SU-DHL-6 (cell line): ENCODE results near the gene CDYL2.

Experiments
- H2AFZ ChIP-seq: fragments of 200-600 bp; sonication (generic); 2 replicates; pipeline ENCODE4 v1.6.1; 2014; ENCODE audit warnings: low read depth, mild to moderate bottlenecking, moderate library complexity, mixed read lengths, antibody characterized with exemption, low read length; ENCODE audit not compliant: severe bottlenecking
- H3F3A ChIP-seq: fragments of 200-600 bp; shearing (Covaris generic); 2 replicates; pipeline ENCODE4 v1.6.0; 2016; ENCODE audit warnings: antibody characterized with exemption, mild to moderate bottlenecking; ENCODE audit not compliant: insufficient read depth
- H3K27ac ChIP-seq: fragments of 200-600 bp; sonication (generic); 2 replicates; pipeline ENCODE4 v1.5.1; 2016; ENCODE audit warnings: low read depth, mild to moderate bottlenecking, low read length, moderate library complexity, mixed read lengths
- H3K27me3 ChIP-seq: fragments of 200-600 bp; sonication (generic), shearing (Covaris generic); 2 replicates; pipeline ENCODE4 v1.6.0; 2014; ENCODE audit warnings: mild to moderate bottlenecking, low read length
- H3K36me3 ChIP-seq: fragments of 200-600 bp; sonication (generic); 2 replicates; pipeline ENCODE4 v1.6.1; 2014; ENCODE audit warnings: mild to moderate bottlenecking, low read length, mixed read lengths
- H3K4me2 ChIP-seq: fragments of 300-600, 200-600 bp; shearing (Covaris generic), sonication (generic); 2 replicates; pipeline ENCODE4 v1.6.0; 2014; ENCODE audit warnings: low read length, low read depth, mild to moderate bottlenecking; ENCODE audit not compliant: poor library complexity, severe bottlenecking
- H3K4me3 ChIP-seq: fragments of 200-600 bp; sonication (generic); 2 replicates; pipeline ENCODE4 v1.5.1; 2014; ENCODE audit warnings: antibody characterized with exemption, low read length, mild to moderate bottlenecking, mixed read lengths; ENCODE audit not compliant: insufficient read depth, poor library complexity, severe bottlenecking
- H3K79me2 ChIP-seq: fragments of 200-600 bp; sonication (generic); 2 replicates; pipeline ENCODE4 v1.6.1; 2014; ENCODE audit warnings: mild to moderate bottlenecking, low read length, moderate library complexity; ENCODE audit not compliant: insufficient read depth
- H3K9ac ChIP-seq: fragments of 200-600 bp; sonication (generic); 2 replicates; pipeline ENCODE4 v1.7.0; 2014; ENCODE audit warnings: mild to moderate bottlenecking, low read length
- H3K9me2 ChIP-seq: fragments of 200-600 bp; sonication (generic); replicated peaks from 2 replicates; pipeline ENCODE4 v1.6.1; 2014; ENCODE audit warnings: low read length; ENCODE audit not compliant: insufficient read depth
- H3K9me3 ChIP-seq: fragments of 200-600 bp; sonication (generic); 2 replicates; pipeline ENCODE4 v1.6.1; 2014; ENCODE audit warnings: low read length, mixed read lengths; ENCODE audit not compliant: insufficient read depth
- H4K20me1 ChIP-seq: fragments of 200-600 bp; sonication (generic); 2 replicates; pipeline ENCODE4 v1.6.1; 2014; ENCODE audit warnings: low read depth, mild to moderate bottlenecking, antibody characterized with exemption, low read length, moderate library complexity, mixed read lengths
- CTCF ChIP-seq: fragments of 200-600 bp; sonication (generic); IDR thresholded peaks from one replicate; pipeline ENCODE4 v1.5.1; 2017; ENCODE audit warnings: antibody characterized with exemption, mild to moderate bottlenecking, low read length, moderate library complexity; ENCODE audit not compliant: insufficient read depth, poor library complexity, severe bottlenecking
- EZH2phosphoT487 ChIP-seq: fragments of 200-600 bp; sonication (generic), shearing (Covaris generic); conservative IDR thresholded peaks from 2 replicates; pipeline ENCODE4 v1.6.1; 2018; ENCODE audit warnings: mild to moderate bottlenecking, antibody characterized with exemption, low read length, moderate library complexity, mixed read lengths

The CDYL2 gene

GRCh38 chr16:80742331-80742730, 62.1 kb downstream of the CDYL2 start:
- H3K79me2 ChIP-seq = no peaks in the 10 kb centered on the region
- no peak overlapping the region for H3K9ac ChIP-seq
- TF ChIP-seq CTCF (no peak), EZH2phosphoT487 (no peak)

GRCh38 chr16:80741724-80742123, 62.7 kb downstream of the CDYL2 start:
- no peak overlapping the region for H2AFZ ChIP-seq
- H3K79me2 ChIP-seq = no peaks in the 10 kb centered on the region
- H4K20me1 ChIP-seq = no peaks in the 10 kb centered on the region
- H3K27me3 ChIP-seq = no peaks in the 10 kb centered on the region
- H3K27ac ChIP-seq = no peak overlapping the region
- no peaks in the 10 kb centered on the region for H3K36me3 ChIP-seq
- H3K9ac ChIP-seq = no peak overlapping the region
- H3K4me2 ChIP-seq = no peak overlapping the region
- no peak overlapping the region for H3K4me3 ChIP-seq
- no peak for TF ChIP-seq CTCF
- no peak for TF ChIP-seq EZH2phosphoT487
- H3K9me3 ChIP-seq = 0 out of 2 replicates have a peak, but pooled peaks cover 3% of the 10 kb centered on the region
- H3K9me2 ChIP-seq = no peaks in the 10 kb centered on the region
- H3F3A ChIP-seq = no peaks in the 10 kb centered on the region

More at GRCh38 chr16:80742331-80742730, 62.1 kb downstream of the CDYL2 start:
- Histone ChIP-seq H3K36me3 (no peaks in the 10 kb centered on the region), H3K27me3 (no peaks in the 10 kb centered on the region), H3F3A (no peaks in the 10 kb centered on the region), H3K4me2 (no peak overlapping the region), H3K9me2 (no peaks in the 10 kb centered on the region), H3K4me3 (no peak overlapping the region), H3K27ac (no peak overlapping the region), H2AFZ (no peak overlapping the region), H4K20me1 (no peaks in the 10 kb centered on the region), H3K9me3 (0 out of 2 replicates have a peak, but pooled peaks cover 3% of the 10 kb centered on the region)

GRCh38 chr16:80739523-80739922, 64.9 kb downstream of the CDYL2 start:
- H3K4me2 ChIP-seq = no peak overlapping the region
- no peak overlapping the region for H3K9ac ChIP-seq
- no peaks in the 10 kb centered on the region for H4K20me1 ChIP-seq
- H2AFZ ChIP-seq = no peak overlapping the region
- no peaks in the 10 kb centered on the region for H3K27me3 ChIP-seq
- no peaks in the 10 kb centered on the region for H3F3A ChIP-seq
- H3K9me3 ChIP-seq = 0 out of 2 replicates have a peak, but pooled peaks cover 3% of the 10 kb centered on the region
- no peak for TF ChIP-seq EZH2phosphoT487
- TF ChIP-seq CTCF = no peak
- no peaks in the 10 kb centered on the region for H3K36me3 ChIP-seq
- H3K79me2 ChIP-seq = no peaks in the 10 kb centered on the region
- no peak overlapping the region for H3K4me3 ChIP-seq
- H3K27ac ChIP-seq = no peak overlapping the region
- no peaks in the 10 kb centered on the region for H3K9me2 ChIP-seq
